Testis (tissue), 2 donors: Measurements from ENCODE around the gene TBC1D24.

Source experiments
- POLR2A ChIP-seq: fragments of 450-650 bp; IDR thresholded peaks from one replicate; pipeline ENCODE4 v1.6.1; 2017; ENCODE audit warnings: antibody characterized with exemption, mild to moderate bottlenecking, moderate library complexity
- TF ChIP-seq, protein P1 (sequence below), 3 experiments: fragments of 450-650 bp in 2 of 3; fragments of 200-600 bp in 1 of 3; sonication (generic) in 1 of 3; IDR thresholded peaks; one replicate each; pipeline ENCODE4 v1.5.1; 2016 to 2019; ENCODE audit warnings: antibody characterized with exemption in 3 of 3, mild to moderate bottlenecking in 2 of 3, moderate library complexity in 1 of 3

DNA sequence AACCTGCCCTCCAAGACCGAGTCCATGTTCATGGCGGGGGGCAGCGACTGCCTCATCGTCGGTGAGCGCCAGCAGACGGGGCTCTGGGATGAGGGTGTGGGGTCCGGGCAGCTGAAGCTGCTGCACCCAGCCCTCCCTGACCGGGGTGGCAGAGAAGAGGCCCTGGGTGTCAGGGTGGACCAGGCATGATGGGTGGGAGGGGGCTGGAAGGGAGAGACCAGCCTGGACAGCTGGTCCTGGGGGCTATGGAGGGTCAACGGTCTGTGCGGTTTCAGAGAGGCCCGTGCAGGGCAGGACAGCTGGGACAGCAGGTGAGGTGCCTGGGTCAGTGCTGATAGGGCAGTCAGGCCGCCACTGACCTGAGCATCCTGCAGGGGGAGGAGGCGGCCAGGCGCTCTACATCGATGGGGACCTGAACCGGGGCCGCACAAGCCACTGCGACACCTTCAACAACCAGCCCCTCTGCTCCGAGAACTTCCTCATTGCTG is 25.5 kb downstream of the TBC1D24 start:
- no peak for TF ChIP-seq POLR2A
- TF ChIP-seq, protein P1, sequence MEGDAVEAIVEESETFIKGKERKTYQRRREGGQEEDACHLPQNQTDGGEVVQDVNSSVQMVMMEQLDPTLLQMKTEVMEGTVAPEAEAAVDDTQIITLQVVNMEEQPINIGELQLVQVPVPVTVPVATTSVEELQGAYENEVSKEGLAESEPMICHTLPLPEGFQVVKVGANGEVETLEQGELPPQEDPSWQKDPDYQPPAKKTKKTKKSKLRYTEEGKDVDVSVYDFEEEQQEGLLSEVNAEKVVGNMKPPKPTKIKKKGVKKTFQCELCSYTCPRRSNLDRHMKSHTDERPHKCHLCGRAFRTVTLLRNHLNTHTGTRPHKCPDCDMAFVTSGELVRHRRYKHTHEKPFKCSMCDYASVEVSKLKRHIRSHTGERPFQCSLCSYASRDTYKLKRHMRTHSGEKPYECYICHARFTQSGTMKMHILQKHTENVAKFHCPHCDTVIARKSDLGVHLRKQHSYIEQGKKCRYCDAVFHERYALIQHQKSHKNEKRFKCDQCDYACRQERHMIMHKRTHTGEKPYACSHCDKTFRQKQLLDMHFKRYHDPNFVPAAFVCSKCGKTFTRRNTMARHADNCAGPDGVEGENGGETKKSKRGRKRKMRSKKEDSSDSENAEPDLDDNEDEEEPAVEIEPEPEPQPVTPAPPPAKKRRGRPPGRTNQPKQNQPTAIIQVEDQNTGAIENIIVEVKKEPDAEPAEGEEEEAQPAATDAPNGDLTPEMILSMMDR (IDR thresholded peaks at IDR 0.05): no peak
